Liver (tissue), 9 donors: ENCODE data around the gene SOX13. TPM values are rescaled to one million over a fixed set of nuclear protein-coding genes. Genes with fewer than 3 reads are reported as not detected.

Experiments used
- DNase-seq: peaks from one replicate; pipeline ENCODE4 v3.0.0-alpha.2; 2017; ENCODE audit warnings: low spot score
- H3K27ac ChIP-seq, 2 donors: one replicate each; pipeline ENCODE4 v1.7.0; 2013; ENCODE audit warnings: inconsistent platforms in 2 of 2, low read length in 2 of 2, control low read depth in 1 of 2, low read depth in 1 of 2, mild to moderate bottlenecking in 1 of 2
- H3K27me3 ChIP-seq, 4 donors: one replicate each; pipeline versions ENCODE4 v1.6.1 to v1.7.0; 2013; ENCODE audit warnings: low read length in 3 of 4, inconsistent platforms in 1 of 4, mild to moderate bottlenecking in 1 of 4, moderate library complexity in 1 of 4; ENCODE audit not compliant: control insufficient read depth in 4 of 4, insufficient read depth in 4 of 4
- H3K36me3 ChIP-seq, 4 donors: one replicate each; pipeline versions ENCODE4 v1.6.1 to v1.7.0; 2013; ENCODE audit warnings: low read length in 3 of 4, mild to moderate bottlenecking in 3 of 4, low read depth in 1 of 4, moderate library complexity in 1 of 4; ENCODE audit not compliant: control insufficient read depth in 4 of 4, insufficient read depth in 3 of 4
- H3K4me1 ChIP-seq, 4 donors: one replicate each; pipeline versions ENCODE4 v1.6.1 to v1.7.0; 2013; ENCODE audit warnings: low read length in 3 of 4, mild to moderate bottlenecking in 3 of 4, moderate library complexity in 1 of 4; ENCODE audit not compliant: control insufficient read depth in 4 of 4, insufficient read depth in 4 of 4
- H3K4me3 ChIP-seq, 3 donors: one replicate each; pipeline versions ENCODE4 v1.6.1 to v1.7.0; 2013; ENCODE audit warnings: low read length in 3 of 3, control low read depth in 1 of 3, low read depth in 1 of 3, mild to moderate bottlenecking in 1 of 3
- H3K9ac ChIP-seq, 2 donors: one replicate each; pipeline ENCODE4 v1.7.0; 2013; ENCODE audit warnings: low read length in 2 of 2, mild to moderate bottlenecking in 2 of 2, moderate library complexity in 2 of 2, control low read depth in 1 of 2, low read depth in 1 of 2
- H3K9me3 ChIP-seq, 4 donors: one replicate each; pipeline versions ENCODE4 v1.6.1 to v1.7.0; 2013; ENCODE audit warnings: low read length in 3 of 4; ENCODE audit not compliant: control insufficient read depth in 4 of 4
- EGR1 ChIP-seq, 2 donors: IDR thresholded peaks; 2 replicates each; pipeline ENCODE4 v1.6.1; 2016 to 2018; ENCODE audit warnings: antibody characterized with exemption in 2 of 2, low read depth in 2 of 2
- FOXA1 ChIP-seq: IDR thresholded peaks from 2 replicates; pipeline ENCODE4 v1.6.1; 2016; ENCODE audit warnings: antibody characterized with exemption
- FOXA2 ChIP-seq: IDR thresholded peaks from 2 replicates; pipeline ENCODE4 v1.6.1; 2016; ENCODE audit warnings: antibody characterized with exemption
- GABPA ChIP-seq, 2 donors: IDR thresholded peaks in 1 of 2; conservative IDR thresholded peaks in 1 of 2; 2 replicates each; pipeline ENCODE4 v1.6.1; 2016; ENCODE audit warnings: antibody characterized with exemption in 2 of 2, mild to moderate bottlenecking in 1 of 2, moderate library complexity in 1 of 2
- HNF4A ChIP-seq, 2 donors: conservative IDR thresholded peaks; 2 replicates each; pipeline ENCODE4 v1.6.1; 2016; ENCODE audit warnings: antibody characterized with exemption in 2 of 2, mild to moderate bottlenecking in 2 of 2
- HNF4G ChIP-seq: IDR thresholded peaks from 2 replicates; pipeline ENCODE4 v1.6.1; 2016; ENCODE audit warnings: antibody characterized with exemption
- JUND ChIP-seq, 2 donors: IDR thresholded peaks; 2 replicates each; pipeline ENCODE4 v1.6.1; 2016; ENCODE audit warnings: antibody characterized with exemption in 2 of 2
- MAX ChIP-seq: IDR thresholded peaks from 2 replicates; pipeline ENCODE4 v1.6.1; 2016; ENCODE audit warnings: antibody characterized with exemption
- NR2F2 ChIP-seq: IDR thresholded peaks from 2 replicates; pipeline ENCODE4 v1.6.1; 2016; ENCODE audit warnings: antibody characterized with exemption
- RAD21 ChIP-seq, 2 donors: IDR thresholded peaks; 2 replicates each; pipeline ENCODE4 v1.6.1; 2016; ENCODE audit warnings: antibody characterized with exemption in 2 of 2, mild to moderate bottlenecking in 2 of 2
- REST ChIP-seq: IDR thresholded peaks from 2 replicates; pipeline ENCODE4 v1.6.1; 2016; ENCODE audit warnings: antibody characterized with exemption, mild to moderate bottlenecking
- SP1 ChIP-seq: IDR thresholded peaks from 2 replicates; pipeline ENCODE4 v1.6.1; 2018; ENCODE audit warnings: antibody characterized with exemption, mild to moderate bottlenecking
- TAF1 ChIP-seq: conservative IDR thresholded peaks from 2 replicates; pipeline ENCODE4 v1.6.1; 2016; ENCODE audit warnings: antibody characterized with exemption, mild to moderate bottlenecking
- YY1 ChIP-seq: IDR thresholded peaks from 2 replicates; pipeline ENCODE4 v1.6.1; 2016; ENCODE audit warnings: antibody characterized with exemption, mild to moderate bottlenecking
- ZBTB33 ChIP-seq: IDR thresholded peaks from 2 replicates; pipeline ENCODE4 v1.6.1; 2016; ENCODE audit warnings: antibody characterized with exemption
- WGBS: extraction: QIAGEN DNeasy Blood & Tissue Kit; methylation state at CpG from one replicate; pipeline ENCODE4 v1.1.7; 2013; 5-methylcytosine and 5-hydroxymethylcytosine counted together
- polyA plus RNA-seq, 2 donors: library from polyadenylated mRNA; stranded (reverse) in 1 of 2; unstranded in 1 of 2; fragments of 200-250 nt in 1 of 2; fragments of >200 nt in 1 of 2; fragmentation: Nextera tagmentation in 1 of 2; extraction: Ambion mirVana in 1 of 2; gene quantifications; one replicate each; pipeline versions ENCODE4 v1.2.1 to v1.2.3, GENCODE V29; 2013 to 2015
- total RNA-seq, 2 donors: library from RNA; depleted of rRNA; stranded (reverse); fragments of >200 nt; gene quantifications; one replicate each; pipeline ENCODE4 v1.2.3, GENCODE V29; 2014
- TF ChIP-seq, protein P1 (sequence below): fragments of 150-350 bp; IDR thresholded peaks from 2 replicates; pipeline ENCODE4 v1.5.1; 2017; ENCODE audit warnings: improper control_type of control experiment, low read depth, low read length; ENCODE audit not compliant: missing input control
- TF ChIP-seq, protein P2 (sequence below): IDR thresholded peaks from 2 replicates; pipeline ENCODE4 v1.6.1; 2016; ENCODE audit warnings: antibody characterized with exemption
- donor health status: healthy.
- donor health status: healthy.
- donor health status: healthy.
- donor health status: healthy.
- donor health status: healthy.

The SOX13 gene
- total and polyA plus RNA-seq, 4 donors = 7.8 to 15.5 (median 8.7) TPM

DNA sequence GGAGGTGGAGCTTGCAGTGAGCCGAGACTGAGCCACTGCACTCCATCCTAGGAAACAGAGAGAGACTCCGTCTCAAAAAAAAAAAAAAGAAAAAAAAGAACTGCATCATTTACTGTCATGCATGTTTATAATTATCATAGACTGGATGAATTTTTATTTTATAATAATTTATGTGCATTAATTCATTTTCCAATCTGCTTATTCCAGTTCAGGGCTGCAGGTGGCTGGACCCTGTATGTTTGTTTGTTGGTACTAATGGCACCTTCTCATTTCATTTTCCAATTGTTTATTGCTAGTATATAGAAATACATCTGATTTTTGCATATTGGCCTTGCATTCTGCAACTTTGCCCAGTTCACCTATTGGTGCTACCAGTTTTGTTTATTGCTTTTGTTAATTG, 19.0 kb upstream of the SOX13 start:
- H3K9ac ChIP-seq = no peak overlapping the region
- no peaks in the 10 kb centered on the region for H3K9me3 ChIP-seq
- H3K27me3 ChIP-seq = no peaks in the 10 kb centered on the region
- DNase-seq = no peak
- H3K4me3 ChIP-seq = no peak overlapping the region
- WGBS = 92% methylated on average over 2 of the region's 2 CpGs
- no peak overlapping the region for H3K27ac ChIP-seq
- H3K36me3 ChIP-seq = no peaks in the 10 kb centered on the region
- H3K4me1 ChIP-seq = peaks cover 4 to 10% (median 7%) of the 10 kb centered on the region in 4 donors
- TF ChIP-seq TAF1 = no peak
- no peak for TF ChIP-seq HNF4A (conservative IDR thresholded peaks at IDR 0.05)
- no peak for TF ChIP-seq REST

- TF ChIP-seq HNF4G = no peak
- no peak for TF ChIP-seq RAD21 (IDR thresholded peaks at IDR 0.05)
- TF ChIP-seq NR2F2 = no peak
- TF ChIP-seq, protein P1, sequence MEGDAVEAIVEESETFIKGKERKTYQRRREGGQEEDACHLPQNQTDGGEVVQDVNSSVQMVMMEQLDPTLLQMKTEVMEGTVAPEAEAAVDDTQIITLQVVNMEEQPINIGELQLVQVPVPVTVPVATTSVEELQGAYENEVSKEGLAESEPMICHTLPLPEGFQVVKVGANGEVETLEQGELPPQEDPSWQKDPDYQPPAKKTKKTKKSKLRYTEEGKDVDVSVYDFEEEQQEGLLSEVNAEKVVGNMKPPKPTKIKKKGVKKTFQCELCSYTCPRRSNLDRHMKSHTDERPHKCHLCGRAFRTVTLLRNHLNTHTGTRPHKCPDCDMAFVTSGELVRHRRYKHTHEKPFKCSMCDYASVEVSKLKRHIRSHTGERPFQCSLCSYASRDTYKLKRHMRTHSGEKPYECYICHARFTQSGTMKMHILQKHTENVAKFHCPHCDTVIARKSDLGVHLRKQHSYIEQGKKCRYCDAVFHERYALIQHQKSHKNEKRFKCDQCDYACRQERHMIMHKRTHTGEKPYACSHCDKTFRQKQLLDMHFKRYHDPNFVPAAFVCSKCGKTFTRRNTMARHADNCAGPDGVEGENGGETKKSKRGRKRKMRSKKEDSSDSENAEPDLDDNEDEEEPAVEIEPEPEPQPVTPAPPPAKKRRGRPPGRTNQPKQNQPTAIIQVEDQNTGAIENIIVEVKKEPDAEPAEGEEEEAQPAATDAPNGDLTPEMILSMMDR = no peak
- TF ChIP-seq ZBTB33 = no peak
- TF ChIP-seq MAX = no peak
- no peak for TF ChIP-seq FOXA1
- no peak for TF ChIP-seq YY1
- no peak for TF ChIP-seq EGR1 (IDR thresholded peaks at IDR 0.05; ENCODE audit: low read depth in 2 of 2)
- no peak for TF ChIP-seq FOXA2
- no peak for TF ChIP-seq JUND (IDR thresholded peaks at IDR 0.05)
- TF ChIP-seq SP1 = no peak
- no peak for TF ChIP-seq TAF1
- TF ChIP-seq, protein P2, sequence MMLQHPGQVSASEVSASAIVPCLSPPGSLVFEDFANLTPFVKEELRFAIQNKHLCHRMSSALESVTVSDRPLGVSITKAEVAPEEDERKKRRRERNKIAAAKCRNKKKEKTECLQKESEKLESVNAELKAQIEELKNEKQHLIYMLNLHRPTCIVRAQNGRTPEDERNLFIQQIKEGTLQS = no peak
- no peak for TF ChIP-seq GABPA (IDR thresholded peaks at IDR 0.05 in 1 of 2, conservative IDR thresholded peaks at IDR 0.05 in 1 of 2)
- DNase-seq = no peak
- H3K4me3 ChIP-seq = no peak overlapping the region
- no peaks in the 10 kb centered on the region for H3K27me3 ChIP-seq
- no peak overlapping the region for H3K9ac ChIP-seq
- WGBS = 58% methylated on average over 7 of the region's 7 CpGs
- peaks cover 0 to 8% (median under 1%) of the 10 kb centered on the region in 4 donors for H3K4me1 ChIP-seq
- H3K36me3 ChIP-seq = no peaks in the 10 kb centered on the region
- H3K27ac ChIP-seq = no peak overlapping the region
- H3K9me3 ChIP-seq = no peaks in the 10 kb centered on the region
These were observed 12.9 kb upstream of the SOX13 start for GRCh38 chr1:204059970-204060369.
